ENCODE measurements around the gene PKN3.

DNA sequence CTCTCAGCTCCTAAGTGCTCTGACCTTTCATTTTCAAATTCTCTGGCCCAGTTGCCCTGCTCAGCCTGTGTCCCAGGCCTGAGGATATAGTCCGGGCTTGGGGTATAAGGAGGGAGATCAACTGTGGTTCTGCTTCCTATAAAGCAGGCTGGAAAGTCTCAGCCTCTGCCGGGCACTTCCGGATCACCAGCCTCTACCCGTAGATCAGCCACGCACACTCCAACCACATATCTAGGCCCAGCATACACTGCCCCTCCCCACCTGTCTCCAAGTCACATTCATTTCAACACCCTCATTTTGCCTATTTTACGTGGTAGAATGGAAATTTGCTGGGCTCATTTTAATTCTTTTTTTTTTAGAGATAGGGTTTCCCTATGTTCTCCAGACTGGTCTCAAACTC is 66.3 kb downstream of the PKN3 start:
- no peak for TF ChIP-seq CTCF (IDR thresholded peaks at IDR 0.05; ENCODE audit: low read length)
- TF ChIP-seq EZH2 (IDR thresholded peaks at IDR 0.05; ENCODE audit: borderline replicate concordance, low read length), result no peak

All from OCI-LY1 (cell line).